Spinal cord (tissue), 10 donors: ENCODE data around the gene ATP5PO. TPM values are rescaled to one million over a fixed set of nuclear protein-coding genes. Genes with fewer than 3 reads are reported as not detected.
"Not testable (repeated sequence)": the region's sequence is repeated elsewhere in the genome, so short reads cannot be mapped to it uniquely, and the experiment has no call there.

Experiments
- DNase-seq, 6 donors: peaks; one replicate each; pipeline versions ENCODE4 v3.0.0 to v3.0.0-alpha.2; 2013 to 2015; ENCODE audit warnings: low spot score in 6 of 6, low read depth in 4 of 6
- H3K27ac ChIP-seq: one replicate; pipeline ENCODE4 v1.5.1; 2013; ENCODE audit warnings: low read depth, low read length, control low read depth
- H3K27me3 ChIP-seq: one replicate; pipeline ENCODE4 v1.6.1; 2013; ENCODE audit warnings: low read length; ENCODE audit not compliant: control insufficient read depth, insufficient read depth
- H3K36me3 ChIP-seq: one replicate; pipeline ENCODE4 v1.6.1; 2013; ENCODE audit warnings: low read length; ENCODE audit not compliant: control insufficient read depth, insufficient read depth
- H3K4me1 ChIP-seq: one replicate; pipeline ENCODE4 v1.6.1; 2013; ENCODE audit warnings: low read length; ENCODE audit not compliant: control insufficient read depth, insufficient read depth
- H3K4me3 ChIP-seq: one replicate; pipeline ENCODE4 v1.5.1; 2013; ENCODE audit warnings: low read depth, low read length, control low read depth
- H3K9me3 ChIP-seq: one replicate; pipeline ENCODE4 v1.6.1; 2013; ENCODE audit warnings: low read length; ENCODE audit not compliant: control insufficient read depth, insufficient read depth
- WGBS: methylation state at CpG from one replicate; pipeline ENCODE4 v1.1.5; 2013; ENCODE audit warnings: missing lambda C conversion rate; ENCODE audit not compliant: insufficient coverage; 5-methylcytosine and 5-hydroxymethylcytosine counted together
- polyA plus RNA-seq, 2 donors: library from polyadenylated mRNA; unstranded; fragments of 120-200 nt; gene quantifications; one replicate each; pipeline ENCODE4 v1.2.1, GENCODE V29; 2013; ENCODE audit not compliant: insufficient read length in 2 of 2
- total RNA-seq, 2 donors: library from RNA; depleted of rRNA in 1 of 2; stranded (reverse); fragments of 120-200 nt in 1 of 2; fragments of >200 nt in 1 of 2; gene quantifications; one replicate each; pipeline versions ENCODE4 v1.2.3 to v1.2.4, GENCODE V29; 2013 to 2014
- donor health status: healthy.

Gene ATP5PO
- total and polyA plus RNA-seq, 4 donors = 225 to 329 (median 284) TPM

DNA sequence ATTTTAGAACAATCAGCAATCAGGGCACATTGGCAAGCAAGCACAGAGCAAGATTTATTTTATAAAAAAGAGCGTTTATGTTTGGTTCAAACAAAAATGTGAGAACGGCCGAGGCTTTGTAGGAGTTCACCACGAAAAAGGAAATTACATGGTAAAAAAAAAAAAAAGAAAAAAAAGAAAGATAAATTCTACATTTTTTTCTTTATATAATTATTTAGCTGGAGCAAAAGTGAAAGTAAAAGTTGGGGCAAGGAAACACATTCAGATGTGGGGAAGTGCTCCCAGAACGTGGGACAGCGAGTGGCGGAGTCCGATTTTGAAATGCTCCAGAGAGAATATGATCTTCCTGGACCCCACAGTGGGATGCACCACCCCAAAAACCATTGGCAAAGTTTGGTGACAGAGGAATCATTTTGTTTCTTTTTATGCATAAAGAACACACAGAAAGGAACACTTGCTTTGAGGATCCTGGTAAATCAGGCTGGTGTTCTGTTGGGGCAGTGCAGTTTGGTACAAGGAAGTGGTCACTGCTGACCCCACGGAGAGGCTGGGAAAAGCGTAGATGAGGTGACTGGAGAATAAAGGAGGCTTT, 16.3 kb upstream of the ATP5PO start:
- DNase-seq = no peak
- Histone ChIP-seq H3K27ac (no peak overlapping the region), H3K36me3 (no peaks in the 10 kb centered on the region), H3K4me3 (peak overlapping the region; percentile 18), H3K4me1 (peaks cover 4% of the 10 kb centered on the region), H3K27me3 (no peaks in the 10 kb centered on the region), H3K9me3 (no peaks in the 10 kb centered on the region)
- WGBS = 72% methylated on average over 5 of the region's 10 CpGs

DNA sequence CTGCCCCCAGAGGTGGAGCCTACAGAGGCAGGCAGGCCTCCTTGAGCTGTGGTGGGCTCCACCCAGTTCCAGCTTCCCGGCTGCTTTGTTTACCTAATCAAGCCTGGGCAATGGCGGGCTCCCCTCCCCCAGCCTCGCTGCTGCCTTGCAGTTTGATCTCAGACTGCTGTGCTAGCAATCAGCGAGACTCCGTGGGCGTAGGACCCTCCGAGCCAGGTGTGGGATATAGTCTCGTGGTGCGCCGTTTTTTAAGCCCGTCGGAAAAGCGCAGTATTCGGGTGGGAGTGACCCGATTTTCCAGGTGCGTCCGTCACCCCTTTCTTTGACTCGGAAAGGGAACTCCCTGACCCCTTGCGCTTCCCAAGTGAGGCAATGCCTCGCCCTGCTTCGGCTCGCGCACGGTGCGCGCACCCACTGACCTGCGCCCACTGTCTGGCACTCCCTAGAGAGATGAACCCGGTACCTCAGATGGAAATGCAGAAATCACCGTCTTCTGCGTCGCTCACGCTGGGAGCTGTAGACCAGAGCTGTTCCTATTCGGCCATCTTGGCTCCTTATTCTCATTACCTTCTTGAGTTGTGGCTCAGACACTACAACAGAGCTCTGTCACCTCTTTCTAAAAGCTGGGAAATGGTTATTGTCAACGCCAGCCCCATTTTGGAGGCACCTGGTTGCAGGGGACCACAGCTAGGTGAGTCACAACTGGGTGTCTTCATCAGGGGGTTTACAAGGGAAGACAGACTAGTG, 15.6 kb upstream of the ATP5PO start:
- not testable (repeated sequence) for H3K4me1 ChIP-seq, DNase-seq, H3K27ac ChIP-seq, H3K36me3 ChIP-seq, H3K27me3 ChIP-seq, H3K9me3 ChIP-seq
- 89% methylated on average over 4 of the region's 34 CpGs for WGBS
- peak overlapping the region; percentile 18 for H3K4me3 ChIP-seq

DNA sequence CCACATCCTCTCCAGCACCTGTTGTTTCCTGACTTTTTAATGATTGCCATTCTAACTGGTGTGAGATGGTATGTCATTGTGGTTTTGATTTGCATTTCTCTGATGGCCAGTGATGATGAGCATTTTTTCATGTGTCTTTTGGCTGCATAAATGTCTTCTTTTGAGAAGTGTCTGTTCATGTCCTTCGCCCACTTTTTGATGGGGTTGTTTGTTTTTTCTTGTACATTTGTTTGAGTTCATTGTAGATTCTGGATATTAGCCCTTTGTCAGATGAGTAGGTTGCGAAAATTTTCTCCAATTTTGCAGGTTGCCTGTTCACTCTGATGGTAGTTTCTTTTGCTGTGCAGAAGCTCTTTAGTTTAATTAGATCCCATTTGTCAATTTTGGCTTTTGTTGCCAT, 10.6 kb upstream of the ATP5PO start:
- not testable (repeated sequence) for H3K27me3 ChIP-seq, H3K36me3 ChIP-seq, H3K27ac ChIP-seq, DNase-seq, H3K4me3 ChIP-seq, H3K9me3 ChIP-seq
- H3K4me1 ChIP-seq = peaks cover 15% of the 10 kb centered on the region
- WGBS = no CpG with 5 or more reads among the region's 2 CpGs

DNA sequence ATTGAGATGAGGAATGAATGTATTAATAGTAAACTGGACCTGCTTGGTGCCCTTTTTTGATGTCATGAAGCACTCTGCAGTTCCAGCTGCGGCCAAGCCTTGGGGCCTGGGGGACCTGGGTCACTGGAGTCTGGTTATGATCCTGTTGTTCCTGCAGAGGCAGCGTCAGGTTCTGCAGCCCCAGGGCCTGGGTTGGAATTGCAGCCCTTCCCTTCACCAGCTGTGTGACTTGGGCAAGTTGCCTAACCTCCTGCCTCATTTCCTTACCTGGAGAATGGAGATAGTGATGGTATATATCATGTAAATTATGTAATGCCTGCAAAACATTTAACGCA, 9.1 kb upstream of the ATP5PO start:
- DNase-seq = peak in 1 of 6 donors; percentile 34
- 75% methylated on average over 3 of the region's 3 CpGs for WGBS
- Histone ChIP-seq H3K9me3 (no peaks in the 10 kb centered on the region), H3K27ac (peak overlapping the region; percentile 77), H3K36me3 (no peaks in the 10 kb centered on the region), H3K27me3 (no peaks in the 10 kb centered on the region), H3K4me1 (peaks cover 15% of the 10 kb centered on the region), H3K4me3 (no peak overlapping the region)

DNA sequence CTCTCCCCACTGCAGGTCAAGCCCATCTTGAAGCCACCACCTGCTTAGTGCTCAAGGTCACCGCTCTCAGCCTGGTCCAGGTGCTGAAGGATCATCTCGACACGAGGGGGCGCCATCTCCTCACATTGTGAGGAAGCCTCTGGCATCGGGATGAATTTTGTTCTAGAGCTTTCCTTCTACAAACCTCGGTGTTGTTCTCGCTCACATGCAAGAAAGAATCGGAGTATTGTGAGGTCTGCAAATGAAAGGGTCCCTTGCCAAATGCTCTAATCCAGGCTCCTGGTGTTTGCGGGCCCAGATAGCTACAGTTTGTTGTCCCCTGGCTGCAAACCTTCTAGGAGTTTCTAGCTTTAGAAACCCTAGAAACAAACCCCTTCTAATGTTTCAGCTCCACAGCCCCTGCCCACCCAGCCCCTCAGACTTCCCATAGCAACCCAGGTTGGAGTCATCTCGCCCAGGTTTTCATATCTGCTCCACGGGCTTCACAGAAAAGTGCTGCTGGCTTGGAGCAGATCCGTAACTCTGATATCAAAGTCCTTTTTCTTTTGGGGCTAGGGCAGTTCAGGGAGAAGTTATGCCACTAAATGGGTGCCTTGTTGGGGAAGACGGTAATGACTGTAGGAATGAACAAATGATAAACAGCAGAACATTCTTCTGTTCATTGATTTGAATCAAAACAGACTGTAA, 8.6 kb upstream of the ATP5PO start:
- DNase-seq = peak; percentile 86 to 98 (median 90)
- Histone ChIP-seq H3K4me3 (no peak overlapping the region), H3K27me3 (no peaks in the 10 kb centered on the region), H3K27ac (peak overlapping the region; percentile 77), H3K4me1 (peaks cover 15% of the 10 kb centered on the region), H3K9me3 (no peaks in the 10 kb centered on the region), H3K36me3 (no peaks in the 10 kb centered on the region)
- WGBS = 16% methylated on average over 11 of the region's 13 CpGs

DNA sequence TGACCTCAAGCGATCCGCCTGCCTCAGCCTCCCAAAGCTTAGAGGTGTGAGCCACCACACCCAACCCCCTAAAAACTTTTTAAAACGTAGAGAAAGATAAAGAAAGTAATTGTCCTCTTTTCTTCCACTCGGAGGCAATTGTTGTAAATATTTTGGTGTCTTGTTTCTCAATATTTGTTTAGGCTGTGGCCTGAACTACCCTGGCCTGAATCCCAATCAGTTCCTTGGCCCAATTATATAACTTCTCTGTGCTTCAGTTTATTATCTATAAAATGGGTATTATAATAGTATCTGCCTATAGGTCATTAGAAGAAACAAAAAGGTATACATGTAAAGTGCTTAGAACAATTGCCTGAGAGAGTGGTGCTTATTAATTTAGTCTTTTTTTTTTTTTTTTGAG, 1.8 kb upstream of the ATP5PO start:
- no peak for DNase-seq
- H3K27me3 ChIP-seq = no peaks in the 10 kb centered on the region
- WGBS = no CpG with 5 or more reads among the region's 4 CpGs
- H3K4me3 ChIP-seq = no peak overlapping the region
- H3K9me3 ChIP-seq = no peaks in the 10 kb centered on the region
- H3K4me1 ChIP-seq = peaks cover 4% of the 10 kb centered on the region
- no peak overlapping the region for H3K27ac ChIP-seq
- no peaks in the 10 kb centered on the region for H3K36me3 ChIP-seq

DNA sequence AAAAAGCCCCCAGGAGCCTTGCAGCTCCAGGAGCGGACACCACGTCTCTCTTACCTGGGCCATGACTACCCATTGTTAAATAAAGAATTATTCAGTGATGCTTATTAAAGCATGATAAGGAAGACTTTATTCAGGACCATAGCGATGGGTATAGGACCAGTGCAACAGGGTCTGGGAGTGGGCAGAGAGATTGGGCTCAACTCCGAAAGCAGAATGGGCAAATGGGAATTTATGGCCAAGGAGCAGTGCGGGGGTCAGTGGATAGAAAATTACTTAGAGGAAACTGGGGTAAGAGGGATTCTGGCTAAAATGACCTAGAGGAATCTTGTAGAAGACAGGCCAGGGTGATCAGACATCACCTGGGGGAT, 580 bp upstream of the ATP5PO start:
- WGBS = 65% methylated on average over 3 of the region's 5 CpGs

DNA sequence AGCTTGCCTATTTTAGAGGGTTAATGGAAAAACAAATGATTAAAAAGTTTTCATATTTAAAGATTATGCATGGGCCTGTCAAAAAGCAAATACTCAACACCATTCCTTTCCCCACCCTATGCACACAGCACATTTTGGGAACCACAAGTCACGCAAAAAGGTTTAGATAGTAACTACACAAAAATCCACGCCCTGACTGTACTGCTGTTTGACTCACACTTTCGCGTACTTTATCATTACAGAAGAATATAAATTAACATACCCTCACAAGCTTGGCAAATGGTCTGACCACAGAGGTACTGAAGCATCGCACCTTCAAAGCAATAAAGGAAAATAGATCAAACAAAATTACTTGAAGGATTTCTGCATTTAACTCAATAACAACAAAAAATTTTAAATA, 1.4 kb downstream of the ATP5PO start:
- Histone ChIP-seq H3K36me3 (peaks cover 14% of the 10 kb centered on the region), H3K4me1 (peaks cover 4% of the 10 kb centered on the region), H3K27ac (no peak overlapping the region), H3K4me3 (no peak overlapping the region), H3K27me3 (no peaks in the 10 kb centered on the region), H3K9me3 (no peaks in the 10 kb centered on the region)
- DNase-seq = no peak
- 100% methylated on average over 2 of the region's 5 CpGs for WGBS

More for the DNA sequence above, 580 bp upstream of the ATP5PO start:
- no peak for DNase-seq
- Histone ChIP-seq H3K36me3 (peaks cover 5% of the 10 kb centered on the region), H3K4me1 (peaks cover 4% of the 10 kb centered on the region), H3K27me3 (no peaks in the 10 kb centered on the region), H3K4me3 (peak overlapping the region; percentile 98), H3K9me3 (no peaks in the 10 kb centered on the region), H3K27ac (peak overlapping the region; percentile 82)

DNA sequence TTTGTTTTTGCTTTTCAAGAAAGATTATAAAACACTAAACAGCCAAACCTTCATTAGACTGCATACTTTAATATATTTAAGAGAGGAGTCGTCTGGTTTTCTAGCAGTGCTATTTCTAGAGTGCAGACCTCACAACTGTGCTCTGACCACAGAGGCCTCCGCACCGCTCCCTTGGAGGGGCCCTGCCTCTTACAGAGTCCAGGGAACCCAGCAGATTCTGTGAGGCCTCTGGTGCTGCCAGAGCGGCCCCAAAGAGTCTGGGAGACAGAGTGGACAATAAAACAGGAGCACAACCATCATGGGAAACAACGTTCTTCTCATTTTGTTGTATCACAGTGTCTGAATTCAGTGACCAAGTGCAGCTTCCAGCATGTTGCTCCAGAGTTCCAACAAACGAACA, 5.8 kb downstream of the ATP5PO start:
- no peak for DNase-seq
- no peaks in the 10 kb centered on the region for H3K4me1 ChIP-seq
- WGBS = 94% methylated on average over 6 of the region's 6 CpGs
- H3K4me3 ChIP-seq = no peak overlapping the region
- H3K36me3 ChIP-seq = peaks cover 46% of the 10 kb centered on the region
- no peaks in the 10 kb centered on the region for H3K9me3 ChIP-seq
- no peaks in the 10 kb centered on the region for H3K27me3 ChIP-seq
- no peak overlapping the region for H3K27ac ChIP-seq

DNA sequence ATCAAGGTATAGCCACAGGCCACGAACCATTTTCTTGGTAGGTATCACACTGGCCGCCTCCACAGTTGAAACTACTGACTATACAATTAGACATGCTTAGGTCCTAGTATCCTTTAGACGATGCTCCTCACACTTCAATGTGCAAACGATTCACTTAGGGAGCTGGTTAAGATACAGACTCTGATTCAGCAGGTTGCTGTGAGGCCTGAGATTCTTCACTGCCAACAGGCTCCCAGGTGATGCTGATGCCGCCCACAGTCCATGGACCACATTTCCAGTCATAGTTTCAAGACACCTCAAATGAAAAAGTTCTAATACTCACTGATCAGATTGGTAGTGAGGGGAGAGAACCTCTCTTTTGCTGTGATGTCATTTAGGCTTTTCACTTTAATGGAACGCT, 6.8 kb downstream of the ATP5PO start:
- no peak for DNase-seq
- Histone ChIP-seq H3K36me3 (peaks cover 56% of the 10 kb centered on the region), H3K4me1 (no peaks in the 10 kb centered on the region), H3K27ac (no peak overlapping the region), H3K27me3 (no peaks in the 10 kb centered on the region), H3K9me3 (no peaks in the 10 kb centered on the region), H3K4me3 (no peak overlapping the region)
- WGBS = 93% methylated on average over 4 of the region's 6 CpGs
